Keratinocyte (primary cell): Measurements from ENCODE around the gene EN2. TPM values are rescaled to one million over a fixed set of nuclear protein-coding genes. Genes with fewer than 3 reads are reported as not detected.

Experiments
- DNase-seq: peaks from one replicate; pipeline ENCODE4 v3.0.0-alpha.2; 2011; ENCODE audit warnings: low read depth, missing footprints, low spot score
- FAIRE-seq: peaks from 2 replicates; lab custom pipeline; 2011; peaks lifted over from hg19 to GRCh38; lab: Jason Lieb, UNC
- H2AFZ ChIP-seq: 2 replicates; pipeline ENCODE4 v1.6.0; 2012; ENCODE audit warnings: low read length, control low read depth, inconsistent platforms; ENCODE audit not compliant: control insufficient read depth
- H3K27ac ChIP-seq: 2 replicates; pipeline ENCODE4 v1.5.1; 2011; ENCODE audit warnings: low read length; ENCODE audit not compliant: control insufficient read depth, insufficient read depth
- H3K27me3 ChIP-seq: 3 replicates; pipeline ENCODE4 v1.6.0; 2011; ENCODE audit warnings: low read length; ENCODE audit not compliant: control insufficient read depth, insufficient read depth; ENCODE audit errors: extremely low read depth
- H3K36me3 ChIP-seq, 2 experiments: 2 replicates in 1 of 2; 3 replicates in 1 of 2; pipeline ENCODE4 v1.5.1; 2011; ENCODE audit warnings: low read length in 2 of 2, mild to moderate bottlenecking in 1 of 2; ENCODE audit not compliant: control insufficient read depth in 2 of 2, insufficient read depth in 2 of 2; ENCODE audit errors: extremely low read depth in 1 of 2
- H3K4me1 ChIP-seq: 3 replicates; pipeline ENCODE4 v1.5.1; 2011; ENCODE audit warnings: low read length; ENCODE audit not compliant: control insufficient read depth, insufficient read depth; ENCODE audit errors: extremely low read depth
- H3K4me2 ChIP-seq: 3 replicates; pipeline ENCODE4 v1.6.0; 2011; ENCODE audit warnings: low read depth, low read length; ENCODE audit not compliant: control insufficient read depth, insufficient read depth; ENCODE audit errors: extremely low read depth
- H3K4me3 ChIP-seq, 3 experiments: fragments of 200-600 bp in 1 of 3; sonication (generic) in 1 of 3; 2 replicates in 2 of 3; 3 replicates in 1 of 3; pipeline ENCODE4 v1.5.1; 2011 to 2016; ENCODE audit warnings: low read length in 3 of 3, mild to moderate bottlenecking in 3 of 3, control low read depth in 2 of 3, inconsistent platforms in 1 of 3, low read depth in 1 of 3, mixed read lengths in 1 of 3, mixed run types in 1 of 3, moderate library complexity in 1 of 3; ENCODE audit not compliant: control insufficient read depth in 2 of 3, insufficient read depth in 2 of 3; ENCODE audit errors: extremely low read depth in 1 of 3
- H3K79me2 ChIP-seq: 2 replicates; pipeline ENCODE4 v1.6.0; 2012; ENCODE audit warnings: low read length; ENCODE audit not compliant: control insufficient read depth, insufficient read depth
- H3K9ac ChIP-seq: 3 replicates; pipeline ENCODE4 v1.6.0; 2011; ENCODE audit warnings: low read length; ENCODE audit not compliant: control insufficient read depth, insufficient read depth; ENCODE audit errors: extremely low read depth
- H3K9me1 ChIP-seq: 3 replicates; pipeline ENCODE4 v1.6.0; 2011; ENCODE audit warnings: low read length; ENCODE audit not compliant: control insufficient read depth, insufficient read depth; ENCODE audit errors: extremely low read depth
- H3K9me3 ChIP-seq: 2 replicates; pipeline ENCODE4 v1.5.1; 2012; ENCODE audit warnings: low read depth, low read length; ENCODE audit not compliant: control insufficient read depth
- H4K20me1 ChIP-seq: 3 replicates; pipeline ENCODE4 v1.6.0; 2011; ENCODE audit warnings: low read length; ENCODE audit not compliant: control insufficient read depth, insufficient read depth; ENCODE audit errors: extremely low read depth
- EZH2 ChIP-seq: IDR thresholded peaks from one replicate; pipeline ENCODE4 v1.6.1; 2012; ENCODE audit warnings: inconsistent platforms, mild to moderate bottlenecking, low read length, moderate library complexity
- dilution Hi-C: fragments of 300-500 bp; cut with MboI; formaldehyde crosslinking; loops from one replicate; pipeline ENCODE4 v1.7.0; 2020; ENCODE audit warnings: low sequenced_read_pairs; ENCODE audit not compliant: extremely low pct_ligation_motif_present
- polyA plus RNA-seq, 5 experiments: library from polyadenylated mRNA; depleted of rRNA in 3 of 5; stranded (reverse) in 3 of 5; stranded (forward) in 1 of 5; unstranded in 1 of 5; fragments of >200 nt; gene quantifications; 1 replicate in 1 of 5; 2 replicates in 3 of 5; 3 replicates in 1 of 5; pipeline versions ENCODE4 v1.2.1 to v1.2.3, GENCODE V29; 2011 to 2012; ENCODE audit warnings: missing spikeins in 2 of 5, low read depth in 1 of 5, low replicate concordance in 1 of 5
- TF ChIP-seq, protein P1 (sequence below), 3 experiments: IDR thresholded peaks in 1 of 3; conservative IDR thresholded peaks in 1 of 3; optimal IDR thresholded peaks in 1 of 3; 2 replicates in 2 of 3; 3 replicates in 1 of 3; pipeline versions ENCODE3 to v1.5.1; 2011; ENCODE audit warnings: low read length in 3 of 3, mild to moderate bottlenecking in 3 of 3, moderate library complexity in 2 of 3, control low read depth in 1 of 3, inconsistent platforms in 1 of 3; ENCODE audit not compliant: insufficient read depth in 2 of 3; ENCODE audit errors: extremely low read depth in 1 of 3

EN2 gene
- polyA plus RNA-seq, 1 donor (not counting 4 experiments of a cell fraction or from before 2014, with no cell fraction given), result 0.05 TPM

GRCh38 chr7:155460926-155461613 is 3.1 kb downstream of the EN2 start:
- no peaks in the 10 kb centered on the region for H3K79me2 ChIP-seq
- no peak overlapping the region for H3K4me3 ChIP-seq
- no peaks in the 10 kb centered on the region for H3K36me3 ChIP-seq
- peaks cover 2% of the 10 kb centered on the region for H4K20me1 ChIP-seq
- peaks cover 97% of the 10 kb centered on the region for H3K27me3 ChIP-seq
- H3K4me2 ChIP-seq, result no peak overlapping the region
- H3K9ac ChIP-seq, result no peak overlapping the region
- TF ChIP-seq EZH2, result no peak
- TF ChIP-seq, protein P1, sequence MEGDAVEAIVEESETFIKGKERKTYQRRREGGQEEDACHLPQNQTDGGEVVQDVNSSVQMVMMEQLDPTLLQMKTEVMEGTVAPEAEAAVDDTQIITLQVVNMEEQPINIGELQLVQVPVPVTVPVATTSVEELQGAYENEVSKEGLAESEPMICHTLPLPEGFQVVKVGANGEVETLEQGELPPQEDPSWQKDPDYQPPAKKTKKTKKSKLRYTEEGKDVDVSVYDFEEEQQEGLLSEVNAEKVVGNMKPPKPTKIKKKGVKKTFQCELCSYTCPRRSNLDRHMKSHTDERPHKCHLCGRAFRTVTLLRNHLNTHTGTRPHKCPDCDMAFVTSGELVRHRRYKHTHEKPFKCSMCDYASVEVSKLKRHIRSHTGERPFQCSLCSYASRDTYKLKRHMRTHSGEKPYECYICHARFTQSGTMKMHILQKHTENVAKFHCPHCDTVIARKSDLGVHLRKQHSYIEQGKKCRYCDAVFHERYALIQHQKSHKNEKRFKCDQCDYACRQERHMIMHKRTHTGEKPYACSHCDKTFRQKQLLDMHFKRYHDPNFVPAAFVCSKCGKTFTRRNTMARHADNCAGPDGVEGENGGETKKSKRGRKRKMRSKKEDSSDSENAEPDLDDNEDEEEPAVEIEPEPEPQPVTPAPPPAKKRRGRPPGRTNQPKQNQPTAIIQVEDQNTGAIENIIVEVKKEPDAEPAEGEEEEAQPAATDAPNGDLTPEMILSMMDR (optimal IDR thresholded peaks at IDR 0.05 in 1 of 3, IDR thresholded peaks at IDR 0.05 in 1 of 3, conservative IDR thresholded peaks at IDR 0.05 in 1 of 3; ENCODE audit: extremely low read depth in 1 of 3, insufficient read depth in 2 of 3, low read length in 3 of 3), result no peak
- H2AFZ ChIP-seq, result no peak overlapping the region
- H3K9me1 ChIP-seq, result no peaks in the 10 kb centered on the region
- H3K9me3 ChIP-seq, result no peaks in the 10 kb centered on the region
- H3K27ac ChIP-seq, result no peak overlapping the region
- dilution Hi-C loops, result no loop called here
- FAIRE-seq (no peak), DNase-seq (no peak)
- H3K4me1 ChIP-seq, result no peaks in the 10 kb centered on the region

GRCh38 chr7:155461631-155462030 is 3.7 kb downstream of the EN2 start:
- Histone ChIP-seq H3K9me3 (no peaks in the 10 kb centered on the region), H3K9ac (no peak overlapping the region), H4K20me1 (no peaks in the 10 kb centered on the region), H3K27ac (no peak overlapping the region), H3K36me3 (no peaks in the 10 kb centered on the region), H3K79me2 (no peaks in the 10 kb centered on the region), H3K4me1 (no peaks in the 10 kb centered on the region), H3K4me2 (no peak overlapping the region), H3K27me3 (peaks cover 97% of the 10 kb centered on the region), H3K9me1 (no peaks in the 10 kb centered on the region), H3K4me3 (no peak overlapping the region), H2AFZ (no peak overlapping the region)
- dilution Hi-C loops, result no loop called here
- DNase-seq (no peak), FAIRE-seq (no peak)
- TF ChIP-seq EZH2, result no peak
- TF ChIP-seq, protein P1 (optimal IDR thresholded peaks at IDR 0.05 in 1 of 3, IDR thresholded peaks at IDR 0.05 in 1 of 3, conservative IDR thresholded peaks at IDR 0.05 in 1 of 3; ENCODE audit: extremely low read depth in 1 of 3, insufficient read depth in 2 of 3, low read length in 3 of 3), result no peak
